ENCODE results near the gene PYGO1. TPM values are rescaled to one million over a fixed set of nuclear protein-coding genes. Genes with fewer than 3 reads are reported as not detected.
A peak's percentile ranks its signal among the peaks of the same experiment; 100 is the strongest.
"Not testable (repeated sequence)": the region's sequence is repeated elsewhere in the genome, so short reads cannot be mapped to it uniquely, and the experiment has no call there.

Gene PYGO1
- total RNA-seq, 2 experiments from 2014 or later = not detected

GRCh38 chr15:55507567-55507966 lies 80.6 kb downstream of the PYGO1 start:
- no peaks in the 10 kb centered on the region for H3K79me2 ChIP-seq (ENCODE audit: insufficient read depth, low read depth, low read length)
- CTCF ChIA-PET (ENCODE audit: unreplicated experiment) = no interaction called here

GRCh38 chr15:55505407-55505806 lies 82.7 kb downstream of the PYGO1 start:
- intact Hi-C loops (cut with micrococcal nuclease; ENCODE audit: unreplicated experiment); H3K79me2 ChIP-seq (ENCODE audit: insufficient read depth, low read depth, low read length); H4K20me1 ChIP-seq (ENCODE audit: insufficient read depth, low read length); CTCF ChIA-PET (ENCODE audit: unreplicated experiment); H2AFZ ChIP-seq (ENCODE audit: low read length); H3K4me1 ChIP-seq (ENCODE audit: insufficient read depth, low read length, poor library complexity, severe bottlenecking); DNase-seq (ENCODE audit: low spot score); POLR2A ChIA-PET; BruUV-seq (replicated peaks); H3K4me3 ChIP-seq (ENCODE audit: low read depth, low read length, poor library complexity, severe bottlenecking); H3K4me2 ChIP-seq (ENCODE audit: low read length); H3K9me3 ChIP-seq (ENCODE audit: low read length); H3K27ac ChIP-seq (ENCODE audit: low read depth, low read length, poor library complexity, severe bottlenecking); H3K36me3 ChIP-seq (ENCODE audit: insufficient read depth, low read length); H3K9me2 ChIP-seq (ENCODE audit: insufficient read depth, low read length): not testable (repeated sequence)

More at GRCh38 chr15:55507567-55507966, 80.6 kb downstream of the PYGO1 start:
- no peaks in the 10 kb centered on the region for H4K20me1 ChIP-seq (ENCODE audit: insufficient read depth, low read length)
- no peak overlapping the region for H3K4me2 ChIP-seq (ENCODE audit: low read length)
- DNase-seq (ENCODE audit: low spot score) = no peak
- no peak overlapping the region for H2AFZ ChIP-seq (ENCODE audit: low read length)
- POLR2A ChIA-PET = no interaction called here
- H3K36me3 ChIP-seq (ENCODE audit: insufficient read depth, low read length) = no peaks in the 10 kb centered on the region
- intact Hi-C loops (cut with micrococcal nuclease; ENCODE audit: unreplicated experiment) = no loop called here
- H3K4me3 ChIP-seq (ENCODE audit: low read depth, low read length, poor library complexity, severe bottlenecking) = no peak overlapping the region
- no peaks in the 10 kb centered on the region for H3K9me3 ChIP-seq (ENCODE audit: low read length)
- BruUV-seq (replicated peaks) = no TSS peak
- no peaks in the 10 kb centered on the region for H3K4me1 ChIP-seq (ENCODE audit: insufficient read depth, low read length, poor library complexity, severe bottlenecking)
- H3K9me2 ChIP-seq (ENCODE audit: insufficient read depth, low read length) = no peaks in the 10 kb centered on the region
- no peak for TF ChIP-seq EZH2phosphoT487 (IDR thresholded peaks at IDR 0.05; ENCODE audit: borderline replicate concordance, low read depth, low read length)
- no peak for TF ChIP-seq CTCF (conservative IDR thresholded peaks at IDR 0.05; ENCODE audit: low read length)
- no peak overlapping the region for H3K27ac ChIP-seq (ENCODE audit: low read depth, low read length, poor library complexity, severe bottlenecking)

GRCh38 chr15:55499151-55499550 lies 89.0 kb downstream of the PYGO1 start:
- TF ChIP-seq CTCF (conservative IDR thresholded peaks at IDR 0.05; ENCODE audit: low read length) = no peak
- no peak for TF ChIP-seq EZH2phosphoT487 (IDR thresholded peaks at IDR 0.05; ENCODE audit: borderline replicate concordance, low read depth, low read length)
- H3K9me2 ChIP-seq (ENCODE audit: insufficient read depth, low read length) = no peaks in the 10 kb centered on the region
- no peak overlapping the region for H3K4me2 ChIP-seq (ENCODE audit: low read length)

GRCh38 chr15:55498109-55498938 lies 89.8 kb downstream of the PYGO1 start:
- H3K36me3 ChIP-seq (ENCODE audit: insufficient read depth, low read length); H3K79me2 ChIP-seq (ENCODE audit: insufficient read depth, low read depth, low read length); intact Hi-C loops (cut with micrococcal nuclease; ENCODE audit: unreplicated experiment); H3K4me1 ChIP-seq (ENCODE audit: insufficient read depth, low read length, poor library complexity, severe bottlenecking); H3K27ac ChIP-seq (ENCODE audit: low read depth, low read length, poor library complexity, severe bottlenecking); CTCF ChIA-PET (ENCODE audit: unreplicated experiment); POLR2A ChIA-PET; H4K20me1 ChIP-seq (ENCODE audit: insufficient read depth, low read length); BruUV-seq (replicated peaks); H3K9me3 ChIP-seq (ENCODE audit: low read length); H3K9me2 ChIP-seq (ENCODE audit: insufficient read depth, low read length): not testable (repeated sequence)
- Histone ChIP-seq H3K4me3 (ENCODE audit: low read depth, low read length, poor library complexity, severe bottlenecking) (peak overlapping the region; percentile 63), H3K4me2 (ENCODE audit: low read length) (peak overlapping the region; percentile 65), H2AFZ (ENCODE audit: low read length) (peak overlapping the region; percentile 76; the same call in 1 of the 2 replicates)
- DNase-seq (ENCODE audit: low spot score) = peak; percentile 67

More at GRCh38 chr15:55499151-55499550, 89.0 kb downstream of the PYGO1 start:
- peak overlapping the region; percentile 76; the same call in 1 of the 2 replicates for H2AFZ ChIP-seq (ENCODE audit: low read length)
- no TSS peak for BruUV-seq (replicated peaks)
- POLR2A ChIA-PET = no interaction called here
- DNase-seq (ENCODE audit: low spot score) = no peak
- CTCF ChIA-PET (ENCODE audit: unreplicated experiment) = no interaction called here
- no peak overlapping the region for H3K4me3 ChIP-seq (ENCODE audit: low read depth, low read length, poor library complexity, severe bottlenecking)
- H3K9me3 ChIP-seq (ENCODE audit: low read length) = no peaks in the 10 kb centered on the region
- no peaks in the 10 kb centered on the region for H4K20me1 ChIP-seq (ENCODE audit: insufficient read depth, low read length)
- no peaks in the 10 kb centered on the region for H3K36me3 ChIP-seq (ENCODE audit: insufficient read depth, low read length)
- intact Hi-C loops (cut with micrococcal nuclease; ENCODE audit: unreplicated experiment) = no loop called here
- H3K27ac ChIP-seq (ENCODE audit: low read depth, low read length, poor library complexity, severe bottlenecking) = no peak overlapping the region
- peaks cover 4% of the 10 kb centered on the region for H3K4me1 ChIP-seq (ENCODE audit: insufficient read depth, low read length, poor library complexity, severe bottlenecking)
- no peaks in the 10 kb centered on the region for H3K79me2 ChIP-seq (ENCODE audit: insufficient read depth, low read depth, low read length)

Measured in OCI-LY7 (cell line).